C4-2B (cell line): ENCODE measurements around the gene LSM3.

ENCODE experiments used
- CTCF ChIP-seq: fragments of 450-650 bp; conservative IDR thresholded peaks from 2 replicates; pipeline ENCODE4 v1.5.1; 2017; ENCODE audit warnings: mild to moderate bottlenecking
- ZFX ChIP-seq: fragments of 450-650 bp; IDR thresholded peaks from 2 replicates; pipeline ENCODE4 v1.6.1; 2017

GRCh38 chr3:14231998-14232501 is 53.4 kb downstream of the LSM3 start:
- no peak for TF ChIP-seq CTCF
- no peak for TF ChIP-seq ZFX
